ENCODE data around the gene KRT15. TPM values are rescaled to one million over a fixed set of nuclear protein-coding genes. Genes with fewer than 3 reads are reported as not detected.
A peak's percentile ranks its signal among the peaks of the same experiment; 100 is the strongest.

The KRT15 gene
- total and polyA plus RNA-seq, 9 of the 15 experiments (the other 6 are each of a cell fraction or from before 2014, with no cell fraction given) = 0.28 to 4.4 (median 0.56) TPM

DNA sequence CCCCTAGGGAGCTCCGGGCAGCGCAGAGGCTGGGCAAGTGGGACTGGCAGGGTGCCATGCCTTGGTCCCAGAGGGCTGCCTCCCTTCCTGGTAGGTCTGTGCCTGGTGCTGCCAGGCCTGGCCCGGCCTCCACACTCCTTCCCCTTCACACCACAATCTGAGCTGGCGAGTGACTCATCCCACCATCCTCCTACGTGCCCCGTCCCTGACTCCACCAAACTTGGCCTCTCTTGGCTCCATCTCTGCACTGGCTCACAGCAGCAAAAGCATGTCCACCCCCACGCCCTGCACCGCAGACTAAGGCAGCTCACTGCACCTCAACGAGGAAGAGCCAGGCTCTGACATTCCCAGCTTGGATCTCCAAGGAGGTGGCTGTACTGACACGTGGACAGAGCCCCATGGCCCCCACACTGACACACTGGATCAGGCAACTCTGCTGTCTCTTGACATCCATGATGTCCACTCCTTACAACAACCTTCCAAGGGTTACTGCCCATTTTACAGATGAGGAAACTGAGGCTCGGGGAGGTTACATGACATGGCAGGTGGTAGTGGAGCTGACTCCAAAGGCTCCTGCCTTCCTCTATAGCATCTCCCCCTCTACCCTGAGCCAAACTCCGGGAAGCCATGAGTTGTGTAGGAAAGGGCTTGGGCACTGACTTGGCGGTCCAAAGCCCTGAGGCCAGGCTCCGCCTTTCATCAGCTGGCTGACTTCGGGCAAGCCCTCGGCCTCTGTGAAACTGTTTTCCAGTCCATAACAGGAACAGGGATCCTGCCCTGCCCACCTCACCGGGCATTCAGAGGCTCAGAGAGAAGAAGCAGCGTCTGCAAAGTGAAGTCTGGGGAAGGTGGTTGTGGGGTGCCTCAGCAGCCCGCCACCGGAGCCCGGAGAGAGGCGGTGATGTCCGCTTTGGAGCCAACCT lies 29.5 kb upstream of the KRT15 start (continued):
- TF ChIP-seq, protein P1, sequence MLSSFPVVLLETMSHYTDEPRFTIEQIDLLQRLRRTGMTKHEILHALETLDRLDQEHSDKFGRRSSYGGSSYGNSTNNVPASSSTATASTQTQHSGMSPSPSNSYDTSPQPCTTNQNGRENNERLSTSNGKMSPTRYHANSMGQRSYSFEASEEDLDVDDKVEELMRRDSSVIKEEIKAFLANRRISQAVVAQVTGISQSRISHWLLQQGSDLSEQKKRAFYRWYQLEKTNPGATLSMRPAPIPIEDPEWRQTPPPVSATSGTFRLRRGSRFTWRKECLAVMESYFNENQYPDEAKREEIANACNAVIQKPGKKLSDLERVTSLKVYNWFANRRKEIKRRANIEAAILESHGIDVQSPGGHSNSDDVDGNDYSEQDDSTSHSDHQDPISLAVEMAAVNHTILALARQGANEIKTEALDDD (IDR thresholded peaks at IDR 0.05) = no peak
- TF ChIP-seq, protein P2, sequence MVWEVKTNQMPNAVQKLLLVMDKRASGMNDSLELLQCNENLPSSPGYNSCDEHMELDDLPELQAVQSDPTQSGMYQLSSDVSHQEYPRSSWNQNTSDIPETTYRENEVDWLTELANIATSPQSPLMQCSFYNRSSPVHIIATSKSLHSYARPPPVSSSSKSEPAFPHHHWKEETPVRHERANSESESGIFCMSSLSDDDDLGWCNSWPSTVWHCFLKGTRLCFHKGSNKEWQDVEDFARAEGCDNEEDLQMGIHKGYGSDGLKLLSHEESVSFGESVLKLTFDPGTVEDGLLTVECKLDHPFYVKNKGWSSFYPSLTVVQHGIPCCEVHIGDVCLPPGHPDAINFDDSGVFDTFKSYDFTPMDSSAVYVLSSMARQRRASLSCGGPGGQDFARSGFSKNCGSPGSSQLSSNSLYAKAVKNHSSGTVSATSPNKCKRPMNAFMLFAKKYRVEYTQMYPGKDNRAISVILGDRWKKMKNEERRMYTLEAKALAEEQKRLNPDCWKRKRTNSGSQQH (CRISPR knock-in tag; IDR thresholded peaks at IDR 0.05) = no peak

DNA sequence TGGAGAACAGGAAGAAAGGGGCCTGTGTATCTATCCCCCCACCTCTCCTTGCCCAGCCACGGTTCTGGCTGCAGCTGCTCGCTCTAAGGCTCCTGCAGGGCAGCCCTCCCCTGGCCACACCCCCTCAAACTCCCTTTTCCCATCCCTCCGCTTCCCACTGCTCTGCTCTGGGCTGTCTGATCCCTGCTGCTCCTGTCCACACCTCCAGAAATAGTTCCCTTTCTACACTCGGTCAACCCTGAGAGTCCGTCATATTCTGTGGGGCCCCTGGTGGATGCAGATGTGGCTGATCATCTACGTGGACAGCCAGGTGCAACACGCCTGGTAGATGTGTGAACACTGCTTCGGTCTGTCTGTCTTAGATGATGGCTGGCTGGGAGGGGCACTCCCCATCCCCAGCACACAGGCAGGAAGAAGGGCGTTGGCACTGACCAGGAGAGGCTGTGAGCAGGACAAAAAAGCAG lies 28.7 kb upstream of the KRT15 start:
- in situ Hi-C loops (cut with MboI) = loop anchor here (5.0 kb wide), 3 partner anchors 60 to 745 kb away; partner anchors contain the start of gene KRT36
- Histone ChIP-seq H3K4me1 (replicated peaks in 1 of 2; ENCODE audit: control insufficient read depth in 2 of 2, insufficient read depth in 2 of 2, low read length in 2 of 2) (peaks cover 31 to 37% of the 10 kb centered on the region in 2 experiments), H3K4me3 (no peak overlapping the region)
- TF ChIP-seq, protein P3, sequence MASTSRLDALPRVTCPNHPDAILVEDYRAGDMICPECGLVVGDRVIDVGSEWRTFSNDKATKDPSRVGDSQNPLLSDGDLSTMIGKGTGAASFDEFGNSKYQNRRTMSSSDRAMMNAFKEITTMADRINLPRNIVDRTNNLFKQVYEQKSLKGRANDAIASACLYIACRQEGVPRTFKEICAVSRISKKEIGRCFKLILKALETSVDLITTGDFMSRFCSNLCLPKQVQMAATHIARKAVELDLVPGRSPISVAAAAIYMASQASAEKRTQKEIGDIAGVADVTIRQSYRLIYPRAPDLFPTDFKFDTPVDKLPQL (IDR thresholded peaks at IDR 0.05; ENCODE audit: extremely low read depth, insufficient read length) = no peak
- no peak for TF ChIP-seq ZNF121 (CRISPR knock-in tag; conservative IDR thresholded peaks at IDR 0.05)
- TF ChIP-seq, protein P4, sequence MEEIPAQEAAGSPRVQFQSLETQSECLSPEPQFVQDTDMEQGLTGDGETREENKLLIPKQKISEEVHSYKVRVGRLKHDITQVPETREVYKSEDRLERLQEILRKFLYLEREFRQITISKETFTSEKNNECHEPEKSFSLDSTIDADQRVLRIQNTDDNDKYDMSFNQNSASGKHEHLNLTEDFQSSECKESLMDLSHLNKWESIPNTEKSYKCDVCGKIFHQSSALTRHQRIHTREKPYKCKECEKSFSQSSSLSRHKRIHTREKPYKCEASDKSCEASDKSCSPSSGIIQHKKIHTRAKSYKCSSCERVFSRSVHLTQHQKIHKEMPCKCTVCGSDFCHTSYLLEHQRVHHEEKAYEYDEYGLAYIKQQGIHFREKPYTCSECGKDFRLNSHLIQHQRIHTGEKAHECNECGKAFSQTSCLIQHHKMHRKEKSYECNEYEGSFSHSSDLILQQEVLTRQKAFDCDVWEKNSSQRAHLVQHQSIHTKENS (CRISPR knock-in tag; IDR thresholded peaks at IDR 0.05) = no peak
- TF ChIP-seq, protein P5, sequence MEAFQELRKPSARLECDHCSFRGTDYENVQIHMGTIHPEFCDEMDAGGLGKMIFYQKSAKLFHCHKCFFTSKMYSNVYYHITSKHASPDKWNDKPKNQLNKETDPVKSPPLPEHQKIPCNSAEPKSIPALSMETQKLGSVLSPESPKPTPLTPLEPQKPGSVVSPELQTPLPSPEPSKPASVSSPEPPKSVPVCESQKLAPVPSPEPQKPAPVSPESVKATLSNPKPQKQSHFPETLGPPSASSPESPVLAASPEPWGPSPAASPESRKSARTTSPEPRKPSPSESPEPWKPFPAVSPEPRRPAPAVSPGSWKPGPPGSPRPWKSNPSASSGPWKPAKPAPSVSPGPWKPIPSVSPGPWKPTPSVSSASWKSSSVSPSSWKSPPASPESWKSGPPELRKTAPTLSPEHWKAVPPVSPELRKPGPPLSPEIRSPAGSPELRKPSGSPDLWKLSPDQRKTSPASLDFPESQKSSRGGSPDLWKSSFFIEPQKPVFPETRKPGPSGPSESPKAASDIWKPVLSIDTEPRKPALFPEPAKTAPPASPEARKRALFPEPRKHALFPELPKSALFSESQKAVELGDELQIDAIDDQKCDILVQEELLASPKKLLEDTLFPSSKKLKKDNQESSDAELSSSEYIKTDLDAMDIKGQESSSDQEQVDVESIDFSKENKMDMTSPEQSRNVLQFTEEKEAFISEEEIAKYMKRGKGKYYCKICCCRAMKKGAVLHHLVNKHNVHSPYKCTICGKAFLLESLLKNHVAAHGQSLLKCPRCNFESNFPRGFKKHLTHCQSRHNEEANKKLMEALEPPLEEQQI (IDR thresholded peaks at IDR 0.05) = no peak
- no peak for TF ChIP-seq ZNF165 (CRISPR knock-in tag; IDR thresholded peaks at IDR 0.05; ENCODE audit: borderline replicate concordance)
- no peak for TF ChIP-seq SAFB (IDR thresholded peaks at IDR 0.05; ENCODE audit: borderline replicate concordance, low read depth, low read length)
- no peak for TF ChIP-seq ZFP30 (CRISPR knock-in tag; IDR thresholded peaks at IDR 0.05; ENCODE audit: borderline replicate concordance)
- no peak for TF ChIP-seq PURB (CRISPR knock-in tag; IDR thresholded peaks at IDR 0.05; ENCODE audit: low read depth)
- no peak for TF ChIP-seq KDM2B (CRISPR knock-in tag; IDR thresholded peaks at IDR 0.05)

More for the DNA sequence above, 28.7 kb upstream of the KRT15 start:
- ChIA-PET POLR2A (interaction anchor here (0.5 to 1.9 kb wide), 2 partner anchors 10 to 13 kb away, joined by 3 to 5 read pairs; no protein-coding TSS in a partner anchor), CTCF (ENCODE audit: low intra/inter-chr PET ratio) (interaction anchor here (5.3 kb wide), 1 partner anchor 116 kb away, joined by 135 read pairs; no protein-coding TSS in a partner anchor)
- no peaks in the 10 kb centered on the region for H4K20me1 ChIP-seq (replicated peaks; ENCODE audit: control insufficient read depth, insufficient read depth, low read length)
- H3K9me3 ChIP-seq (replicated peaks; ENCODE audit: control insufficient read depth, insufficient read depth, low read depth, low read length) = no peaks in the 10 kb centered on the region
- peaks cover 0 to under 1% of the 10 kb centered on the region in 2 experiments; a peak in 1 of 5 replicates for H3K27me3 ChIP-seq (ENCODE audit: control insufficient read depth in 2 of 2, insufficient read depth in 2 of 2, low read length in 2 of 2)
- ATAC-seq (no peak), DNase-seq (ENCODE audit: extremely low read depth in 1 of 4, low spot score in 3 of 4) (no peak), FAIRE-seq (no peak)
- peak overlapping the region in 1 of 2 experiments; percentile 51; a peak in 1 of 4 replicates for H3K9ac ChIP-seq (ENCODE audit: insufficient read depth in 1 of 2, low read depth in 2 of 2, low read length in 2 of 2)
- H3K9me1 ChIP-seq (ENCODE audit: control insufficient read depth, insufficient read depth, low read length) = no peaks in the 10 kb centered on the region
- H3K36me3 ChIP-seq (ENCODE audit: control insufficient read depth, insufficient read depth, low read length) = no peaks in the 10 kb centered on the region
- intact Hi-C loops (cut with micrococcal nuclease) = no loop called here
- WGBS (ENCODE audit: insufficient coverage, low coverage, missing lambda C conversion rate) = 41% methylated on average over 9 of the region's 9 CpGs
- no TSS peak for BruUV-seq (replicated peaks)
- no peak overlapping the region for H2AFZ ChIP-seq (ENCODE audit: low read depth, low read length)
- no peaks in the 10 kb centered on the region for H3K79me2 ChIP-seq (ENCODE audit: control insufficient read depth, insufficient read depth, low read length)
- H3K27ac ChIP-seq (ENCODE audit: extremely low read depth, low read depth, low read length) = no peak overlapping the region
- no peak overlapping the region for H3K4me2 ChIP-seq (ENCODE audit: insufficient read depth, low read length)
